ENCODE measurements around the gene CDC20. TPM values are rescaled to one million over a fixed set of nuclear protein-coding genes. Genes with fewer than 3 reads are reported as not detected.

CDC20 gene
- polyA plus RNA-seq, 1 of the 3 experiments (the other 2 are of a cell fraction) = 82.7 TPM

DNA sequence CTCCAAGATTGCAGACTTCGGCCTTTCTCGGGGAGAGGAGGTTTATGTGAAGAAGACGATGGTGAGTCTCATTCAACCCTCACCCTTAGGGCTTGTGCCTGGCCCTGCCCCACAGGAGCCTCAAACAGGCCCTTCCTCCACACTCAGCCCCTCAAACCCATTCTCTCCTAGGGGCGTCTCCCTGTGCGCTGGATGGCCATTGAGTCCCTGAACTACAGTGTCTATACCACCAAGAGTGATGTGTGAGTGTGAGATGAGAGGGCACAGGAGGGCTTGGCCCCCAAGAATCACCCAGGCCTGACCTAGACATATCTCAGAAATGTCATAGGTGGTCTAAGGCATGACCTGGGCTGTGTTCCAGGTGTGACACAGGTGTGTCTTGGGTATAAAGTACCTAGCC is 39.5 kb upstream of the CDC20 start (continued):
- TF ChIP-seq, protein P1, sequence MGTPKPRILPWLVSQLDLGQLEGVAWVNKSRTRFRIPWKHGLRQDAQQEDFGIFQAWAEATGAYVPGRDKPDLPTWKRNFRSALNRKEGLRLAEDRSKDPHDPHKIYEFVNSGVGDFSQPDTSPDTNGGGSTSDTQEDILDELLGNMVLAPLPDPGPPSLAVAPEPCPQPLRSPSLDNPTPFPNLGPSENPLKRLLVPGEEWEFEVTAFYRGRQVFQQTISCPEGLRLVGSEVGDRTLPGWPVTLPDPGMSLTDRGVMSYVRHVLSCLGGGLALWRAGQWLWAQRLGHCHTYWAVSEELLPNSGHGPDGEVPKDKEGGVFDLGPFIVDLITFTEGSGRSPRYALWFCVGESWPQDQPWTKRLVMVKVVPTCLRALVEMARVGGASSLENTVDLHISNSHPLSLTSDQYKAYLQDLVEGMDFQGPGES (IDR thresholded peaks at IDR 0.05; ENCODE audit: low read depth, low read length) = no peak
- TF ChIP-seq SMC3 (IDR thresholded peaks at IDR 0.05; ENCODE audit: low read depth, low read length) = no peak
- TF ChIP-seq RCOR1 (IDR thresholded peaks at IDR 0.05; ENCODE audit: low read length) = no peak
- TF ChIP-seq EP300 (IDR thresholded peaks at IDR 0.05; ENCODE audit: borderline replicate concordance in 1 of 2, low read depth in 1 of 2, low read length in 1 of 2) = no peak

DNA sequence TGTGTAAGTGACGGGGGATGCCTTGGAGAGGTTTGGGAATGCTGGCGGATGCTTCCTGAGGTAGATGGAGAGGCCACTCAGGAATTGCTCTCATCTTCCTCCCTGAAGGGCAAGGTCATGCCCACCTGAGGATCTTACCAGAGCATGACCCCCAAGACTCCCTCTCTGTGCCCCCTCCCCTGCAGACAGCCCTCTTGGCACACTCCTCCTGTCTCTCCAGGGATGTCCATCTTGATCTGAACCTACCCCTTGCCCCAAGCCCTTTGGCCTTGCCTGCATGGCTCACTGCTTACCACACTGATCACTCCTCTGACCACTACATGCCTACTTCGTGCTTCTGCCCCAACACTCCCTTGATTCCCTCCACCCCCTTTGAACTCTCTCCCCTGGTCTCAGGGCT is 39.0 kb upstream of the CDC20 start:
- DNase-seq = no peak
- WGBS (ENCODE audit: low lambda C conversion rate) = 100% methylated on average over 2 of the region's 3 CpGs
- CTCF ChIA-PET = no interaction called here
- H3K36me3 ChIP-seq (replicated peaks in 1 of 2; ENCODE audit: control insufficient read depth in 1 of 2, insufficient read depth in 2 of 2, low read length in 1 of 2) = no peaks in the 10 kb centered on the region
- H3K27me3 ChIP-seq (ENCODE audit: insufficient read depth) = no peaks in the 10 kb centered on the region
- no peaks in the 10 kb centered on the region for H3K79me2 ChIP-seq (ENCODE audit: insufficient read depth)
- H3K4me2 ChIP-seq = no peak overlapping the region
- TF ChIP-seq, protein P2, sequence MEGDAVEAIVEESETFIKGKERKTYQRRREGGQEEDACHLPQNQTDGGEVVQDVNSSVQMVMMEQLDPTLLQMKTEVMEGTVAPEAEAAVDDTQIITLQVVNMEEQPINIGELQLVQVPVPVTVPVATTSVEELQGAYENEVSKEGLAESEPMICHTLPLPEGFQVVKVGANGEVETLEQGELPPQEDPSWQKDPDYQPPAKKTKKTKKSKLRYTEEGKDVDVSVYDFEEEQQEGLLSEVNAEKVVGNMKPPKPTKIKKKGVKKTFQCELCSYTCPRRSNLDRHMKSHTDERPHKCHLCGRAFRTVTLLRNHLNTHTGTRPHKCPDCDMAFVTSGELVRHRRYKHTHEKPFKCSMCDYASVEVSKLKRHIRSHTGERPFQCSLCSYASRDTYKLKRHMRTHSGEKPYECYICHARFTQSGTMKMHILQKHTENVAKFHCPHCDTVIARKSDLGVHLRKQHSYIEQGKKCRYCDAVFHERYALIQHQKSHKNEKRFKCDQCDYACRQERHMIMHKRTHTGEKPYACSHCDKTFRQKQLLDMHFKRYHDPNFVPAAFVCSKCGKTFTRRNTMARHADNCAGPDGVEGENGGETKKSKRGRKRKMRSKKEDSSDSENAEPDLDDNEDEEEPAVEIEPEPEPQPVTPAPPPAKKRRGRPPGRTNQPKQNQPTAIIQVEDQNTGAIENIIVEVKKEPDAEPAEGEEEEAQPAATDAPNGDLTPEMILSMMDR (IDR thresholded peaks at IDR 0.05) = no peak
- TF ChIP-seq MXI1 (IDR thresholded peaks at IDR 0.05; ENCODE audit: low read depth, low read length) = no peak
- TF ChIP-seq NRF1 (IDR thresholded peaks at IDR 0.05; ENCODE audit: low read depth, low read length) = no peak
- TF ChIP-seq NFIC (IDR thresholded peaks at IDR 0.05; ENCODE audit: borderline replicate concordance) = no peak
- no peaks in the 10 kb centered on the region for H3K9me2 ChIP-seq
- H4K20me1 ChIP-seq (ENCODE audit: insufficient read depth) = no peaks in the 10 kb centered on the region
- POLR2A ChIA-PET = no interaction called here
- no peaks in the 10 kb centered on the region for H3K4me1 ChIP-seq (ENCODE audit: control insufficient read depth in 1 of 2, insufficient read depth in 2 of 2, low read depth in 1 of 2, low read length in 1 of 2)
- no peak overlapping the region for H3K4me3 ChIP-seq (ENCODE audit: low read depth in 2 of 2, low read length in 1 of 2)
- H3K27ac ChIP-seq (ENCODE audit: low read depth in 2 of 2, low read length in 1 of 2) = no peak overlapping the region
- H2AFZ ChIP-seq (ENCODE audit: low read depth) = no peak overlapping the region
- H3F3A ChIP-seq (replicated peaks; ENCODE audit: insufficient read depth) = no peaks in the 10 kb centered on the region
- no peak overlapping the region for H3K9ac ChIP-seq
- no peaks in the 10 kb centered on the region for H3K9me3 ChIP-seq

- no peaks in the 10 kb centered on the region for H3K9me2 ChIP-seq
- no peak overlapping the region for H3K9ac ChIP-seq
- no peaks in the 10 kb centered on the region for H3K27me3 ChIP-seq (ENCODE audit: insufficient read depth)
- H2AFZ ChIP-seq (ENCODE audit: low read depth) = no peak overlapping the region
- 92% methylated on average over 6 of the region's 16 CpGs for WGBS (ENCODE audit: low lambda C conversion rate)
- no peak for DNase-seq
- H4K20me1 ChIP-seq (ENCODE audit: insufficient read depth) = no peaks in the 10 kb centered on the region
- no peak overlapping the region for H3K4me3 ChIP-seq (ENCODE audit: low read depth in 2 of 2, low read length in 1 of 2)
- H3K4me2 ChIP-seq = no peak overlapping the region
- ChIA-PET POLR2A (interaction anchor here (0.6 kb wide), 1 partner anchor 741 kb away, joined by 3 read pairs; no protein-coding TSS in a partner anchor), CTCF (no interaction called here)
- TF ChIP-seq MEF2A (IDR thresholded peaks at IDR 0.05; ENCODE audit: borderline replicate concordance, low read depth) (no peak), PBX3 (IDR thresholded peaks at IDR 0.05) (no peak), YY1 (IDR thresholded peaks at IDR 0.05; ENCODE audit: low read depth) (no peak)
- no peaks in the 10 kb centered on the region for H3K79me2 ChIP-seq (ENCODE audit: insufficient read depth)
- no peaks in the 10 kb centered on the region for H3K9me3 ChIP-seq
- no peak overlapping the region for H3K27ac ChIP-seq (ENCODE audit: low read depth in 2 of 2, low read length in 1 of 2)
- no peaks in the 10 kb centered on the region for H3F3A ChIP-seq (replicated peaks; ENCODE audit: insufficient read depth)
- H3K4me1 ChIP-seq (ENCODE audit: control insufficient read depth in 1 of 2, insufficient read depth in 2 of 2, low read depth in 1 of 2, low read length in 1 of 2) = no peaks in the 10 kb centered on the region
- H3K36me3 ChIP-seq (replicated peaks in 1 of 2; ENCODE audit: control insufficient read depth in 1 of 2, insufficient read depth in 2 of 2, low read length in 1 of 2) = no peaks in the 10 kb centered on the region
Measured at GRCh38 chr1:43321331-43321891, 37.4 kb upstream of the CDC20 start.
